IMR-90 (cell line): ENCODE data around the gene EREG. TPM values are rescaled to one million over a fixed set of nuclear protein-coding genes. Genes with fewer than 3 reads are reported as not detected.

Experiments used
- ATAC-seq: fragments of 200-7000 bp; cut with Tn5 transposase; 2 replicates; pipeline ENCODE4 v1.9.1; 2020; ENCODE audit warnings: low read depth, mild to moderate bottlenecking, moderate library complexity
- BruUV-seq: library from RNA; stranded (reverse); fragments of 400-500 nt; replicated peaks from 2 replicates; lab custom pipeline; 2021; lab: Mats Ljungman, UMichigan
- CTCF ChIA-PET: fragments of 300-600 bp; formaldehyde crosslinking; extraction: SDS; loops from one replicate; lab custom pipeline; 2021; ENCODE audit warnings: antibody characterized with exemption; lab: Yijun Ruan, JAX
- POLR2A ChIA-PET: fragments of 300-600 bp; sonication (Branson Sonifier 250); formaldehyde crosslinking; loops from one replicate; lab custom pipeline; 2022; ENCODE audit warnings: antibody characterized with exemption; ENCODE audit not compliant: unreplicated experiment; lab: Charles Lee
- DNase-seq: peaks from one replicate; pipeline ENCODE4 v3.0.0; 2013
- H2AFZ ChIP-seq: replicated peaks from 2 replicates; pipeline ENCODE3; 2013; ENCODE audit warnings: low read length, mild to moderate bottlenecking; ENCODE audit not compliant: poor library complexity
- H2AK5ac ChIP-seq: 2 replicates; pipeline ENCODE4 v1.6.1; 2013; ENCODE audit warnings: low read depth, low read length, inconsistent platforms
- H2AK9ac ChIP-seq: replicated peaks from 2 replicates; pipeline ENCODE3; 2013; ENCODE audit warnings: mild to moderate bottlenecking, low read depth, low read length, moderate library complexity; ENCODE audit not compliant: poor library complexity
- H2BK120ac ChIP-seq: 2 replicates; pipeline ENCODE4 v1.6.1; 2013; ENCODE audit warnings: low read depth, low read length, inconsistent platforms
- H2BK15ac ChIP-seq: 3 replicates; pipeline ENCODE4 v1.6.1; 2013; ENCODE audit warnings: low read depth, low read length, inconsistent platforms
- H2BK20ac ChIP-seq: 2 replicates; pipeline ENCODE4 v1.6.1; 2013; ENCODE audit warnings: low read depth, mild to moderate bottlenecking, inconsistent platforms, low read length, moderate library complexity
- H2BK5ac ChIP-seq: 2 replicates; pipeline ENCODE4 v1.6.1; 2013; ENCODE audit warnings: mild to moderate bottlenecking, low read depth, low read length, inconsistent platforms; ENCODE audit not compliant: poor library complexity, severe bottlenecking
- H3K14ac ChIP-seq: replicated peaks from 2 replicates; pipeline ENCODE4 v1.6.1; 2013; ENCODE audit warnings: low read depth, low read length, inconsistent platforms
- H3K18ac ChIP-seq: 2 replicates; pipeline ENCODE4 v1.6.1; 2013; ENCODE audit warnings: low read depth, low read length, control low read depth
- H3K23ac ChIP-seq: 2 replicates; pipeline ENCODE4 v1.6.1; 2013; ENCODE audit warnings: low read depth, low read length, inconsistent platforms
- H3K27ac ChIP-seq: 2 replicates; pipeline ENCODE4 v1.5.1; 2013; ENCODE audit warnings: mild to moderate bottlenecking, control low read depth, low read length; ENCODE audit not compliant: insufficient read depth
- H3K27me3 ChIP-seq: 2 replicates; pipeline ENCODE4 v1.6.1; 2013; ENCODE audit warnings: low read length; ENCODE audit not compliant: control insufficient read depth, insufficient read depth
- H3K36me3 ChIP-seq: 2 replicates; pipeline ENCODE4 v1.6.1; 2013; ENCODE audit warnings: low read length, mixed read lengths; ENCODE audit not compliant: control insufficient read depth, insufficient read depth
- H3K4ac ChIP-seq: 2 replicates; pipeline ENCODE4 v1.6.1; 2013; ENCODE audit warnings: low read depth, low read length, inconsistent platforms
- H3K4me1 ChIP-seq: 2 replicates; pipeline ENCODE4 v1.6.1; 2013; ENCODE audit warnings: low read length, mixed read lengths; ENCODE audit not compliant: control insufficient read depth, insufficient read depth
- H3K4me2 ChIP-seq: 2 replicates; pipeline ENCODE4 v1.6.1; 2013; ENCODE audit warnings: low read depth, mild to moderate bottlenecking, control low read depth, low read length, moderate library complexity
- H3K4me3 ChIP-seq: 2 replicates; pipeline ENCODE4 v1.5.1; 2013; ENCODE audit warnings: low read depth, mild to moderate bottlenecking, control low read depth, low read length, moderate library complexity; ENCODE audit not compliant: insufficient read depth
- H3K56ac ChIP-seq: 2 replicates; pipeline ENCODE4 v1.6.1; 2013; ENCODE audit warnings: low read length, inconsistent platforms; ENCODE audit not compliant: insufficient read depth; ENCODE audit errors: extremely low read depth
- H3K79me1 ChIP-seq, 2 experiments: 2 replicates each; pipeline ENCODE4 v1.6.1; 2013; ENCODE audit warnings: low read length in 2 of 2, inconsistent platforms in 1 of 2, low read depth in 1 of 2
- H3K9ac ChIP-seq: 2 replicates; pipeline ENCODE4 v1.6.1; 2013; ENCODE audit warnings: low read depth, low read length, control low read depth
- H3K9me1 ChIP-seq: 2 replicates; pipeline ENCODE4 v1.6.1; 2013; ENCODE audit warnings: low read length, inconsistent platforms; ENCODE audit not compliant: insufficient read depth
- H3K9me3 ChIP-seq: 2 replicates; pipeline ENCODE4 v1.6.1; 2013; ENCODE audit warnings: low read length; ENCODE audit not compliant: control insufficient read depth, insufficient read depth
- H4K20me1 ChIP-seq: 2 replicates; pipeline ENCODE4 v1.6.1; 2013; ENCODE audit warnings: low read length, inconsistent platforms; ENCODE audit not compliant: insufficient read depth
- H4K5ac ChIP-seq: 2 replicates; pipeline ENCODE4 v1.6.1; 2013; ENCODE audit warnings: mild to moderate bottlenecking, low read depth, low read length, control low read depth
- H4K8ac ChIP-seq, 2 experiments: 2 replicates each; pipeline ENCODE4 v1.6.1; 2013; ENCODE audit warnings: low read depth in 2 of 2, low read length in 2 of 2, control low read depth in 1 of 2, inconsistent platforms in 1 of 2
- H4K91ac ChIP-seq: 2 replicates; pipeline ENCODE4 v1.6.1; 2013; ENCODE audit warnings: low read depth, low read length, inconsistent platforms; ENCODE audit not compliant: insufficient read depth
- BHLHE40 ChIP-seq: fragments of 150-350 bp; IDR thresholded peaks from 2 replicates; pipeline ENCODE4 v1.6.1; 2016; ENCODE audit warnings: mild to moderate bottlenecking, low read depth, low read length
- CEBPB ChIP-seq: IDR thresholded peaks from 2 replicates; pipeline ENCODE4 v1.6.1; 2012; ENCODE audit warnings: low read depth, low read length, improper control_type of control experiment
- CHD1 ChIP-seq: IDR thresholded peaks from 2 replicates; pipeline ENCODE4 v1.6.1; 2012; ENCODE audit warnings: low read depth, low read length, improper control_type of control experiment
- FOS ChIP-seq: fragments of 150-350 bp; IDR thresholded peaks from 2 replicates; pipeline ENCODE4 v1.6.1; 2016; ENCODE audit warnings: low read depth, low read length
- MAFK ChIP-seq: IDR thresholded peaks from 2 replicates; pipeline ENCODE4 v1.6.1; 2012; ENCODE audit warnings: low read depth, low read length, improper control_type of control experiment
- MAZ ChIP-seq: IDR thresholded peaks from 2 replicates; pipeline ENCODE4 v1.6.1; 2012; ENCODE audit warnings: low read depth, mild to moderate bottlenecking, low read length, improper control_type of control experiment, moderate library complexity, borderline replicate concordance
- MXI1 ChIP-seq: IDR thresholded peaks from 2 replicates; pipeline ENCODE4 v1.6.1; 2012; ENCODE audit warnings: low read depth, mild to moderate bottlenecking, low read length, moderate library complexity, borderline replicate concordance
- NFE2L2 ChIP-seq: fragments of 150-350 bp; IDR thresholded peaks from 2 replicates; pipeline ENCODE4 v1.6.1; 2016; ENCODE audit warnings: low read depth, mild to moderate bottlenecking, low read length
- POLR2A ChIP-seq: IDR thresholded peaks from 2 replicates; pipeline ENCODE4 v1.6.1; 2012; ENCODE audit warnings: mild to moderate bottlenecking, low read depth, low read length
- RAD21 ChIP-seq: IDR thresholded peaks from 2 replicates; pipeline ENCODE4 v1.6.1; 2012; ENCODE audit warnings: low read length, improper control_type of control experiment
- RCOR1 ChIP-seq: IDR thresholded peaks from 2 replicates; pipeline ENCODE4 v1.6.1; 2012; ENCODE audit warnings: mild to moderate bottlenecking, low read length, improper control_type of control experiment; ENCODE audit not compliant: insufficient replicate concordance
- RFX5 ChIP-seq: IDR thresholded peaks from 2 replicates; pipeline ENCODE4 v1.8.0; 2012; ENCODE audit warnings: low read depth, mild to moderate bottlenecking, low read length, moderate library complexity
- SMC3 ChIP-seq: fragments of 150-350 bp; IDR thresholded peaks from 2 replicates; pipeline ENCODE4 v1.6.1; 2016; ENCODE audit warnings: low read depth, mild to moderate bottlenecking, antibody characterized with exemption, low read length, moderate library complexity
- WGBS, 2 experiments: methylation state at CpG; one replicate each; pipeline versions ENCODE4 v1.1.5 to v1.1.7; 2013; ENCODE audit warnings: missing lambda C conversion rate in 2 of 2; ENCODE audit not compliant: insufficient read length in 1 of 2; ENCODE audit errors: extremely low coverage in 2 of 2; 5-methylcytosine and 5-hydroxymethylcytosine counted together
- dilution Hi-C: fragments of 300-500 bp; cut with HindIII; formaldehyde crosslinking; loops from one replicate; pipeline ENCODE4 v1.14.3; 2018; ENCODE audit warnings: low sequenced_read_pairs; ENCODE audit not compliant: unreplicated experiment
- in situ Hi-C: fragments of 300-500 bp; cut with MboI; formaldehyde crosslinking; loops from 3 replicates; pipeline ENCODE4 v1.14.3; 2019; ENCODE audit warnings: low sequenced_read_pairs, inconsistent platforms, mixed read lengths
- intact Hi-C: fragments of 100-400 bp; cut with micrococcal nuclease; formaldehyde crosslinking; loops from 2 replicates; pipeline ENCODE4 v1.10.0; 2022
- polyA plus RNA-seq, 3 experiments: library from polyadenylated mRNA; depleted of rRNA; stranded (reverse); fragments of >200 nt; gene quantifications; 2 replicates each; pipeline ENCODE4 v1.2.3, GENCODE V29; 2012; ENCODE audit warnings: low replicate concordance in 1 of 3
- total RNA-seq: library from RNA; depleted of rRNA; stranded (reverse); fragments of >200 nt; gene quantifications from 2 replicates; pipeline ENCODE4 v1.2.3, GENCODE V29; 2012
- TF ChIP-seq, protein P1 (sequence below): fragments of 150-350 bp; IDR thresholded peaks from 2 replicates; pipeline ENCODE4 v1.6.1; 2017; ENCODE audit warnings: mild to moderate bottlenecking, antibody characterized with exemption, low read length, low read depth
- TF ChIP-seq, protein P2 (sequence below): conservative IDR thresholded peaks from 2 replicates; pipeline ENCODE4 v1.5.1; 2012; ENCODE audit warnings: mild to moderate bottlenecking, low read depth, low read length, improper control_type of control experiment
- TF ChIP-seq, protein P3 (sequence below): fragments of 150-350 bp; IDR thresholded peaks from 2 replicates; pipeline ENCODE4 v1.6.1; 2016; ENCODE audit warnings: low read depth, mild to moderate bottlenecking, low read length, moderate library complexity, borderline replicate concordance

The EREG gene
- total and polyA plus RNA-seq, 2 of the 4 experiments (the other 2 are of a cell fraction), result 0.26 to 0.36 TPM

DNA sequence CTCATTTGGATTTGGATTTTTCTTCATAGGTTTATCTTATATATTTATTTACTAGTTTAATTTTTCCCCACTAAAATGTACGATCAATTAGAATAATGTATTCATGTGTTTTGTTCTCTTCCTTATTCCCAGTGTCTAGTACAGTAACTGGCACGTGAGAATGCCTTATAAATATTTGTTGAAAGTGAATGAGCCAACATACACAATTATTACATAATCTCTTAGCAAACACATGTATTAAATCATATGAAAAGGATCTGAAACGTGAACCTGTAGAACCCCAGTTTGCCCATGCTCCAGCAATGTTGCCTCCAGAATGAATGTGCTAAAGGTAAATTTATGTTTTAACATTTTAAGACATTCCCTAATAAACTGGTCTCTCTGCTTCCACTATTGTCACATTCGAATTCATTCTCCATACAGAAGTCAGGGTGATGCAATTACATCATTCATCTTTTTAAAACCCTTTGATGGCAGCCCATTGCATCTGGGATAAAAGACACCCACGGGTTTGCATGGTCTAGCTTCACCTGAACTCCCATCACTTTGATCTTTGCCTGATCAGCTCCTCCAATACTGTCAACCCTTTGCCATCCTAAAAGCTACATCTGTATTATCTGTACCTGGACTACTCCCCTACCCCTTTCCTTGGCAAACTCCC is 49.3 kb downstream of the EREG start:
- POLR2A ChIA-PET, result no interaction called here
- Histone ChIP-seq H2AFZ (no peak overlapping the region), H4K20me1 (no peaks in the 10 kb centered on the region), H3K14ac (no peak overlapping the region), H3K4me3 (no peak overlapping the region), H4K91ac (no peak overlapping the region), H3K4me1 (peaks cover 5% of the 10 kb centered on the region; the same call in 1 of the 2 replicates), H3K9me3 (no peaks in the 10 kb centered on the region), H3K56ac (no peak overlapping the region), H3K9ac (no peak overlapping the region), H3K9me1 (peaks cover 3% of the 10 kb centered on the region; the same call in 1 of the 2 replicates), H4K8ac (no peak overlapping the region), H3K4ac (no peak overlapping the region), H2BK15ac (no peak overlapping the region), H2BK20ac (no peak overlapping the region), H2BK120ac (no peak overlapping the region), H2BK5ac (no peak overlapping the region), H3K18ac (no peak overlapping the region), H3K23ac (no peak overlapping the region), H3K27me3 (no peaks in the 10 kb centered on the region), H4K5ac (no peak overlapping the region), H2AK5ac (no peak overlapping the region), H3K27ac (no peak overlapping the region), H3K79me1 (no peaks in the 10 kb centered on the region), H3K36me3 (no peaks in the 10 kb centered on the region), H2AK9ac (no peak overlapping the region), H3K4me2 (no peak overlapping the region)
- TF ChIP-seq, protein P1, sequence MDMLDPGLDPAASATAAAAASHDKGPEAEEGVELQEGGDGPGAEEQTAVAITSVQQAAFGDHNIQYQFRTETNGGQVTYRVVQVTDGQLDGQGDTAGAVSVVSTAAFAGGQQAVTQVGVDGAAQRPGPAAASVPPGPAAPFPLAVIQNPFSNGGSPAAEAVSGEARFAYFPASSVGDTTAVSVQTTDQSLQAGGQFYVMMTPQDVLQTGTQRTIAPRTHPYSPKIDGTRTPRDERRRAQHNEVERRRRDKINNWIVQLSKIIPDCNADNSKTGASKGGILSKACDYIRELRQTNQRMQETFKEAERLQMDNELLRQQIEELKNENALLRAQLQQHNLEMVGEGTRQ, result no peak
- TF ChIP-seq RAD21, result no peak
- no peak for TF ChIP-seq CEBPB
- TF ChIP-seq FOS, result no peak
- TF ChIP-seq, protein P2, sequence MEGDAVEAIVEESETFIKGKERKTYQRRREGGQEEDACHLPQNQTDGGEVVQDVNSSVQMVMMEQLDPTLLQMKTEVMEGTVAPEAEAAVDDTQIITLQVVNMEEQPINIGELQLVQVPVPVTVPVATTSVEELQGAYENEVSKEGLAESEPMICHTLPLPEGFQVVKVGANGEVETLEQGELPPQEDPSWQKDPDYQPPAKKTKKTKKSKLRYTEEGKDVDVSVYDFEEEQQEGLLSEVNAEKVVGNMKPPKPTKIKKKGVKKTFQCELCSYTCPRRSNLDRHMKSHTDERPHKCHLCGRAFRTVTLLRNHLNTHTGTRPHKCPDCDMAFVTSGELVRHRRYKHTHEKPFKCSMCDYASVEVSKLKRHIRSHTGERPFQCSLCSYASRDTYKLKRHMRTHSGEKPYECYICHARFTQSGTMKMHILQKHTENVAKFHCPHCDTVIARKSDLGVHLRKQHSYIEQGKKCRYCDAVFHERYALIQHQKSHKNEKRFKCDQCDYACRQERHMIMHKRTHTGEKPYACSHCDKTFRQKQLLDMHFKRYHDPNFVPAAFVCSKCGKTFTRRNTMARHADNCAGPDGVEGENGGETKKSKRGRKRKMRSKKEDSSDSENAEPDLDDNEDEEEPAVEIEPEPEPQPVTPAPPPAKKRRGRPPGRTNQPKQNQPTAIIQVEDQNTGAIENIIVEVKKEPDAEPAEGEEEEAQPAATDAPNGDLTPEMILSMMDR, result no peak
- no peak for TF ChIP-seq POLR2A
- no peak for TF ChIP-seq MXI1
- no peak for TF ChIP-seq CHD1
- TF ChIP-seq BHLHE40, result no peak
- no peak for TF ChIP-seq MAZ
- no peak for TF ChIP-seq MAFK
- no peak for TF ChIP-seq NFE2L2
- no peak for TF ChIP-seq RFX5
- TF ChIP-seq SMC3, result no peak
- no peak for TF ChIP-seq RCOR1
- TF ChIP-seq, protein P3, sequence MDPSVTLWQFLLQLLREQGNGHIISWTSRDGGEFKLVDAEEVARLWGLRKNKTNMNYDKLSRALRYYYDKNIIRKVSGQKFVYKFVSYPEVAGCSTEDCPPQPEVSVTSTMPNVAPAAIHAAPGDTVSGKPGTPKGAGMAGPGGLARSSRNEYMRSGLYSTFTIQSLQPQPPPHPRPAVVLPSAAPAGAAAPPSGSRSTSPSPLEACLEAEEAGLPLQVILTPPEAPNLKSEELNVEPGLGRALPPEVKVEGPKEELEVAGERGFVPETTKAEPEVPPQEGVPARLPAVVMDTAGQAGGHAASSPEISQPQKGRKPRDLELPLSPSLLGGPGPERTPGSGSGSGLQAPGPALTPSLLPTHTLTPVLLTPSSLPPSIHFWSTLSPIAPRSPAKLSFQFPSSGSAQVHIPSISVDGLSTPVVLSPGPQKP, result no peak
- DNase-seq, result no peak
- BruUV-seq, result no TSS peak
- no peak for ATAC-seq
- 50% methylated on average over 2 of the region's 5 CpGs; no CpG with 5 or more reads in 1 of the 2 experiments for WGBS, 2 experiments
- CTCF ChIA-PET, result no interaction called here
- dilution Hi-C loops, result no loop called here
- in situ Hi-C loops, result no loop called here
- intact Hi-C loops, result loop anchor here (5.0 kb wide), 1 partner anchor 707 kb away; no protein-coding TSS in a partner anchor
